Inferior parietal cortex (tissue), 1 donor: ENCODE data around the gene CCDC39.

ENCODE experiments used
- DNase-seq: peaks from one replicate; pipeline ENCODE4 v3.0.0-alpha.2; 2016; ENCODE audit errors: extremely low spot score

CCDC39 gene

GRCh38 chr3:180679178-180680096 is at the start of gene CCDC39:
CCDC39 (minus strand) TSS chr3:180679489; CDS start chr3:180679380, 109 bp downstream.
- DNase-seq: peak; percentile 68

DNA sequence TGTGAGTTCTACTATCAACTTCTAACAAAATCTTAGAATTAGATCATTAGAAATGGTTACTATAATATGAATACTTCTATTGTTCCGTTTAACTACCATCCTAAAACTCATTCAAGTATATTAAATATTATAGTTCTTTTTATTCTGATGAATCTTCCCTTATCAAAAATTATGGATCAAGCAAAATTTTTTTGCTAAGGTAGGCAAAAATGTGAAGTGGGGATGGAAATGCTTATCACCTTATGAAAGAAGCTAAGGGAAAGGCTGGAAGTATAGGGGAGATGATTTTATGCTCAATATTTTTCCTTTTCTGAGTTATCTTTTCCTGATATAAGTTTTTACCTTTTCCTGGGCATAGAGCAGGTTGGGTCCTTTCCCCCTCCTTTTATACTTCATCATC is 40.7 kb upstream of the CCDC39 start:
- DNase-seq: no peak

GRCh38 chr3:180707896-180708295 is 28.6 kb upstream of the CCDC39 start:
- DNase-seq: no peak

GRCh38 chr3:180705619-180706018 is 26.3 kb upstream of the CCDC39 start:
- DNase-seq: no peak

GRCh38 chr3:180704532-180704931 is 25.2 kb upstream of the CCDC39 start:
- DNase-seq: no peak

DNA sequence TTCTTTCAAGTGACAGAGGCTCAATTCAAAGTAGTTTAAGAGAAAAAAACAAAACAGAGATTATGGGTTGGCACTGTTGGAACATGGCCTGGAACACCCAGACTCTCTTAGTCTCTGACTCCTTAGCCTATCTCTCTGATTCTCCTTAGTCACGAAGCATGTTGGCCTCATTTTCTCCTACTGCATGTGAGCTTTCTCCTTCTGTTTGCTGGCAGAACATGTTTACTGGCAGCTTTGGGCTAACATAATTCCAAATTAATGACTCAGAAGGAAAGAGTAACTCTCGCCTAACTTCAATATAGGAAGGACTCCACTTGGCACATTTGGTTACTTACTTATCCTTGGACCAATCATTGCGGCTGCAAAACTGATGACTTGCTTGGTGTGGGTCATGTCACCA is 21.7 kb upstream of the CCDC39 start:
- DNase-seq: no peak

- no peak for DNase-seq
These were observed 19.5 kb upstream of the CCDC39 start for GRCh38 chr3:180698760-180699270.

- no peak for DNase-seq
These were observed 15.0 kb upstream of the CCDC39 start for GRCh38 chr3:180694321-180694720.

DNA sequence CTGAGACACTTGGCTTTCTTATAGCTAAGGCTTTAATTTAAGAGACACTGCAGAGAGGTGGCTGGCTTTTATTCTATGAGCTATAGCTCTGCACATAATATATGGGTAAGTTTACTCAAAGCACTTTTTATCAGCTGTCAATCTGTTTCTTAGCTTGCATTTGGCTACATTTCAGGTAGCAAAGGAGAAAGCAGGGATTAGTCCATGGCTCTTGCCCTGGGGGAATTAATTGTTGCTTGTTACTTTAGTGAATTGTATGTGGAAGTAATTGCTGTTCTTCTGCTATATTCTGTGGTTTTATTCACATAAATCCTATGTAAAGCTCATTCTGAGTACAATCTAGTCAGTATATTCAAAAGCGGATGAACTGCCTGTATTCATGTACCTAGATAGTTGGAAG is 14.4 kb upstream of the CCDC39 start:
- no peak for DNase-seq

DNA sequence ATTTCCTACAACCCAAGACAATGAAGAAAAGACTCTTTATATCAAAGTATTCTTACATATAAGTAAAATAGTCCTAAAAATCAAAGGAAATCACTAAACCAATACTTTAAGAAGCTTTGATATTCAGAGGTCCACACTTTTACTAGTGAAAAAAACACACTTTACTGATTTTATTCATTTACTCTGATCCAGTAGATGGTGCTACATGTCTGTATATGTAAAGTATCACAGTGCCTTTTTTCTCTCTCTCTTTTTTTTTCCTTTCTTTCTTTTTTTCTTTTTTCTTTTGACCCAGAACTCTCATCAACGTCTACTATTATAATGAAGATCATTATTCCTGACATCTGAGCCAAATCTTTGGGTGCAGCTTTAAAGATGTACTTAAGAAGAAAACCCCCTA is 10.8 kb upstream of the CCDC39 start:
- DNase-seq: no peak

GRCh38 chr3:180684807-180685206 is 5.5 kb upstream of the CCDC39 start:
- DNase-seq: no peak

DNA sequence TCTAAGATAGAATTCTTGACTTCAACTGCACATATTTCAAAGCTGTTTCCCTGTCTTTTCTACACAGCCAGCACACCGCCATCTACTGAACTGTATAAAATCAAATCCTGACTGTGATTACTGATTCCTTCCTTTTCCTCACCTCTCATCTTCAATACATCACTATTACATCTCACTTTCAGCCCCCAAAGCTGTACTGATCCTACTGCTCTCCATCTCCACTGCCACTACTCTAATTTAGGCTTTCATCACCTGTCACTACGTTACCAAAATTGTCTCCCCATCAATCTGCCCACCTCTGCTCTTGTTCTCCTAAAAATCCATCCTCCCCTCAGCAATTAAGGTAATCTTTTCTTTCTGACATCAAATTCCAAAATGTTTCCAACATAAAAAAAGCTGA is 4.5 kb upstream of the CCDC39 start:
- DNase-seq: no peak

GRCh38 chr3:180680097-180680430 is 775 bp upstream of the CCDC39 start:
- DNase-seq: peak; percentile 50

GRCh38 chr3:180678231-180678630 is 1.1 kb downstream of the CCDC39 start:
- no peak for DNase-seq

DNA sequence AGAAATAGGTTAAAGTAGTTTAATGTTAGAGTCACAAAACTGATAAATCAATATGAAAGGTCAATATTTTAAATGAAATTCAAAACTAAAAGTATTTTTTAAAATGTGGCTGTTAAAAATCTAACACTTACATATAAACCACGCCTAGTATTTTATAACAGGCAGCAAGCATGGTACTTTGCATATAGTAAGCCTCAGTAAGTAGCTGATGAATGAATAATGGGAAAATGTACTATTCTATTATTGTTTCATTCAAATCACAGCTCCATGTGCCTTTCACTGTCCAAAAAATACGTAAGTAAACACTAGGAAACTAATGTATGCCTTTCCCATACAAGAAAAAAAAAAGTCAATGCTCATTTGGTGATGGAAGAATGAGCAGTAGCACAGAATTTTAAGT is 17.8 kb downstream of the CCDC39 start:
- DNase-seq: no peak

GRCh38 chr3:180657094-180657493 is 22.2 kb downstream of the CCDC39 start:
- no peak for DNase-seq

DNA sequence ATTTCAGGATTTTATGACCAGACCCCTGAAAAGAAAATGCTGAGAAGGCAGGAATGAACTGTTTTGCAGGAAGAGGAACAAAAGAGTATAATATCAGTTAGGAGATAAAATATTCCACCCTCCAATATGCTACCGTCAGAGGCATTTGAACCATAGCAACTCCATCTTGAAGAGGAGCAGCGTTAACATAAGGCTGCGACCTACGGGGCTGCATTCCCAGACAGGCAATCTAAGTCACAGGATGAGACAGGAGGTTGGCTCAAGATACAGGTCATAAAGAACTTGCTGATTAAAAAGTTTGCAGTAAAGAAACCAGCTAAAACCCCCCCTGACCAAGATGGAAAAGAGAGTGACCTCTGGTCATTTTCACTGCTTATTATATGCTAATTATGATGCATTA is 22.9 kb downstream of the CCDC39 start:
- no peak for DNase-seq

GRCh38 chr3:180646187-180646790 is 33.0 kb downstream of the CCDC39 start:
- DNase-seq: no peak

GRCh38 chr3:180640987-180641386 is 38.3 kb downstream of the CCDC39 start:
- DNase-seq: no peak

GRCh38 chr3:180633722-180634121 is 45.6 kb downstream of the CCDC39 start:
- DNase-seq: no peak

DNA sequence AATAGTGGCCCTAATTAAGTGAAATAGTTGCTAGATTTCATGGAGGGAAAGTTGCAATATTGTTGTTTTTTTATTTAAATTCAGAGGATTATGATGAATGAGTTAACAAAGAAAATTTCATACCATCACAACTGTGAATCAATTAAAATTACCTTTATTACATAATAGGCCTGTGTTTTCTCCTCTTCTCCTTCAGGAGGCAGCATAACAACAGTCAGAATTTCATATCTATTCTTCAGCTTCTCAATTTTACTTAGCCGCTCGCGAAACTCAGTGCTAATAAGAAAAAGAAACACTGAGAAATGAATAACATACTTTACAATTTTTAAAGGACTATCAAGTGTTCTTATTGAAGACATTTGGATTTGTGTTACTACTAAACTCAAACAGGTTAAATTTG is 48.0 kb downstream of the CCDC39 start:
- DNase-seq: no peak

DNA sequence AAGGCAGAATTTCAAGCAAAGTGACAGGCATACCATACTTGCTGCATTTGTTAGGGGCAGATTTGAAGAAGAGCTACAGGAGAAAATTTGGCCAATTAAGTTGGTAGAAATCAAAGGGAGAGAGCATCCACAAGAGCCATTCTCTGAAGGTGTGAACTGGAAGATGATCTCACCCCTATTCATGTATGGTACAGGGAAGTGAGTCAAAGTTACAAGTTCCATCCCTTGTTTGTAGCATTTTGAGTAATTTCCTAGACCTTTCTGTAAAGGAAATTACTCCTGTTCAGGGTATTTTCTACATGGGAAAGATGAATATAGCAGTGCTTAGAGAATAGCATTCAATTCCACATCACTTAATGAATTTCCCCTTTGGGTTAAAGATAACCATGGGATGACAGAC is 48.9 kb downstream of the CCDC39 start:
- DNase-seq: no peak

- no peak for DNase-seq
These were observed 52.4 kb downstream of the CCDC39 start for GRCh38 chr3:180626844-180627243.
